ACC112 (cell line): Measurements from ENCODE around the gene PATE2.

Experiments
- H2AFZ ChIP-seq: fragments of 200-600 bp; sonication (generic); one replicate; pipeline ENCODE4 v1.6.0; 2017; ENCODE audit warnings: antibody characterized with exemption, low read length; ENCODE audit not compliant: unreplicated experiment
- H3K27ac ChIP-seq: fragments of 200-600 bp; sonication (generic); 2 replicates; pipeline ENCODE4 v1.5.1; 2014; ENCODE audit warnings: low read depth, mild to moderate bottlenecking, antibody characterized with exemption, low read length, moderate library complexity
- H3K27me3 ChIP-seq: fragments of 200-600 bp; sonication (generic); 2 replicates; pipeline ENCODE4 v1.6.1; 2014; ENCODE audit warnings: mild to moderate bottlenecking, antibody characterized with exemption, low read length, moderate library complexity, mixed read lengths; ENCODE audit not compliant: insufficient read depth
- H3K36me3 ChIP-seq: fragments of 200-600 bp; sonication (generic); 2 replicates; pipeline ENCODE4 v1.6.1; 2016; ENCODE audit warnings: mild to moderate bottlenecking, antibody characterized with exemption, low read length, moderate library complexity, mixed read lengths; ENCODE audit not compliant: insufficient read depth
- H3K4me1 ChIP-seq: fragments of 200-600 bp; sonication (generic); one replicate; pipeline ENCODE4 v1.6.1; 2016; ENCODE audit warnings: low read length, mixed read lengths; ENCODE audit not compliant: insufficient read depth, unreplicated experiment, control insufficient read depth
- H3K4me3 ChIP-seq: fragments of 200-600 bp; sonication (generic); 2 replicates; pipeline ENCODE4 v1.5.1; 2014; ENCODE audit warnings: mild to moderate bottlenecking, low read depth, low read length
- H3K79me2 ChIP-seq: fragments of 200-600 bp; sonication (generic); one replicate; pipeline ENCODE4 v1.6.0; 2016; ENCODE audit warnings: low read length; ENCODE audit not compliant: control insufficient read depth, unreplicated experiment, insufficient read depth

Gene PATE2

DNA sequence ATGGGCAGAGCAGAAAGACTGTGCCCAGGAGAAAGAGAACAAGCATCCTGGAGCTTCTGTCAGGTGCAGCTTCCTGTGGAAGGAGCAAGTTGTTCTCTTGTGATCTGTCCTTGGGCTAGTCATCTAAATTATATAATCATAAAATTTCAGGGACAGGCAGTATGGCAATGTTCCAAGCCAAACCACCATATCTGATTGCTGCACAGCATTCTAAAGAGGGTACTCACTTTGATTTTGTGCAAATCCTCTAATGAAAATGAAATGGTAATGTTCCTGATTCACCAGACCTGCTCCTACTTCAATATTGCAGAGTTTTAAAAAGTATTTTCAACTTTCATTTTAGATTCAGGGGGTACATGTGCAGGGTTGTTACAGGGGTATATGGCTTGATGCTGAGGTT lies at the start of gene PATE2:
PATE2 (minus strand) TSS at position 101 of the 400 bp plus-strand sequence; CDS start at position 46, 55 bp downstream.
- H3K79me2 ChIP-seq: no peaks in the 10 kb centered on the region
- no peak within 1 kb of the TSS for H3K4me3 ChIP-seq
- peaks cover 2% of the 10 kb centered on the region for H3K4me1 ChIP-seq
- H3K27me3 ChIP-seq: no peaks in the 10 kb centered on the region; the same call in 1 of the 2 replicates
- H2AFZ ChIP-seq: no peak within 1 kb of the TSS
- no peaks in the 10 kb centered on the region for H3K36me3 ChIP-seq
- H3K27ac ChIP-seq: no peak within 1 kb of the TSS

DNA sequence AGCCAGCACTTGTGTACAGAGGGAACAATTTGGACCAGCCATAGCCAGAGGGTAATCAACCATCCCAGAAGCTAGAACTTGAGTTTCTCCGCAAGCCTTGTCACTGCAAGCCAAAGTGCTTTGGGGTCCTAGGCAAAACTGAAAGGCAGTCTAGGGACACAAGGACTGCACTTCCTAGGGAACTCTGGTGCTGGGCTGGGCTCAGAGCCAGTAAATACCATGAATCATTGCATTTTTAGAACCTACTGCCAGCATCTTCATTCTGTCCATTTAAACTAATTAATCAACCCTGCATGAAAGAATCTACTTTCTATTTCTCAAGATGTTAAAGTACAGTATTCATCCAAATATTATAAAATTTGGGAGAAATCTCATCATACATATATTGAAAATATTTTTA lies 29.3 kb upstream of the PATE2 start:
- no peaks in the 10 kb centered on the region for H3K4me1 ChIP-seq
- H3K79me2 ChIP-seq: no peaks in the 10 kb centered on the region

DNA sequence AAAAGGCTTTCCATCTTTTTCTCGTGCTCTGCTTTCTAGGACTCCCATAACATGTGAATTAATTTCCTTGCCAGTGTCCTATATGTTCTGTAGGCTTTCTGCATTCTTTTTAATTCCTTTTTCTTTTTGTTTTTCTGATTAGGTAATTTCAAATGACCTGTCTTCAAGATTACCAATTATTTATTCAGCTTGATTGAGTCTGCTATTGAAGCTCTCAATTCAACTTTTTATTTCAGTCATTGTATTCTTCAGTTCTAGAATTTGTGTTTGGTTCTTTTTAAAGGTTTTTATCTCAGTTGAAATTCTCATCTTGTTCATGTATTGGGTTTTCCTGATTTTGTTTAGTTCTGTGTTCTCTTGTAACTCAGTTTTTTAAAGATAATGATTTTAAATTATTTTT lies 23.8 kb upstream of the PATE2 start:
- H3K4me1 ChIP-seq: no peaks in the 10 kb centered on the region
- no peak overlapping the region for H3K27ac ChIP-seq
- no peak overlapping the region for H2AFZ ChIP-seq
- H3K36me3 ChIP-seq: no peaks in the 10 kb centered on the region
- no peaks in the 10 kb centered on the region for H3K27me3 ChIP-seq
- H3K4me3 ChIP-seq: no peak overlapping the region
- no peaks in the 10 kb centered on the region for H3K79me2 ChIP-seq

More for the DNA sequence above, 29.3 kb upstream of the PATE2 start:
- Histone ChIP-seq H3K27me3 (no peaks in the 10 kb centered on the region), H3K27ac (no peak overlapping the region), H3K36me3 (no peaks in the 10 kb centered on the region), H3K4me3 (no peak overlapping the region), H2AFZ (no peak overlapping the region)

DNA sequence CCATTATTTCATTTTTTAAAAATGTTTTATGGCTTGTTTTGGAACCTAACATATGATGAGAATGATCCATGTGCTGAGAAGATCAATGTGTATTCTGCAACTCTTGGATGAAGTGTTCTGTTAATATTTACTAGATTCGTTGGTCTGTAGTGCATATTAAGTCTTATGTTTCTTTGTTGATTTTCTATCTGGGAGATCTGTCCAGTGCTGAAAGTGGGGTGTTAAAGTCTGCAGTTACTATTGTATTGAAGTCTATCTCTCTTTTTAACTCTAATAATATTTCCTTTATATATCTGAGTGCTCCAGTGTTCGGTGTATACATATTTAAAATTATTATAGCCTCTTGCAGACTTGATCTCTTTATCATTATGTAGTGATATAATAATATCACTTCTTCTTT lies 21.2 kb upstream of the PATE2 start:
- Histone ChIP-seq H3K4me1 (no peaks in the 10 kb centered on the region), H3K79me2 (no peaks in the 10 kb centered on the region), H3K27ac (no peak overlapping the region), H3K36me3 (no peaks in the 10 kb centered on the region), H3K27me3 (no peaks in the 10 kb centered on the region), H2AFZ (no peak overlapping the region), H3K4me3 (no peak overlapping the region)

DNA sequence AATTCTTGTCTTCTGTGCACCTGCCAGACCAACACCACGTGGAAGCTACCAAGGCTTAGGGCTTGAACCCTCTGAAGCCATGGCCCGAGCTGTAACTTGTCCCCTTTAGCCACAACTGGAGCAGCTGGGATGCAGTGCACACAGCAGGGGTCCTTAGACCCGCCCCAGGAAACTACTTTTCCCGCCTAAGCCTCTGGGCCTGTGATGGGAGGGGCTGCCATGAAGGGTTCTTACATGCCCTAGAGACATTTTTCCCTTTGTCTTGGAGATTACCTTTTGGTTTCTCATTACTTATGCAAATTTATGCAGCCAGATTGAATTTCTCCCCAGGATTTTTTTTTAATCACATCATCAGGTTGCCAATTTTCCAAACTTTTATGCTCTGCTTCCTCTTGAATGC lies 19.0 kb upstream of the PATE2 start:
- H3K36me3 ChIP-seq: no peaks in the 10 kb centered on the region
- no peak overlapping the region for H3K4me3 ChIP-seq
- no peaks in the 10 kb centered on the region for H3K79me2 ChIP-seq
- H3K27ac ChIP-seq: no peak overlapping the region
- H3K4me1 ChIP-seq: no peaks in the 10 kb centered on the region
- H2AFZ ChIP-seq: no peak overlapping the region
- H3K27me3 ChIP-seq: no peaks in the 10 kb centered on the region

DNA sequence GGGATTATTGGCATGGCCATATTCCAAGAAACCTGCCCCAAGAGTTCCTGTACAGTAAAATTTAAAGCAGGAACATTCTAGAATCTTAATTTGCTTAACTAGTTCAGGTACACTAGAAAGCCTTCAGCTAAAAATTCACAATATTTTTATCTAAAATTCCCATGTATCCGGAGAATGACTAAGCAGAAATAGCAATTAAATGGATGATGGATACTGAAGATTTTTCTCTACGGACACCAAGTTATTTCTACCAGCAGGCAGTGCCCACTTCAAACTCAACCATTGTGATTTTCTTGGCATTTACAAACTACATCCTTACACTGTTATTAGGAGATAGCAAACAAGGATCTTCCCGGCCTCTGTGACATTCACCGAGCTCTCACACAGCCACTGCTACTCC lies 12.2 kb upstream of the PATE2 start:
- H2AFZ ChIP-seq: no peak overlapping the region
- H3K79me2 ChIP-seq: no peaks in the 10 kb centered on the region
- H3K4me3 ChIP-seq: no peak overlapping the region
- no peak overlapping the region for H3K27ac ChIP-seq
- no peaks in the 10 kb centered on the region for H3K4me1 ChIP-seq
- no peaks in the 10 kb centered on the region for H3K36me3 ChIP-seq
- peaks cover 11% of the 10 kb centered on the region; the same call in 1 of the 2 replicates for H3K27me3 ChIP-seq

DNA sequence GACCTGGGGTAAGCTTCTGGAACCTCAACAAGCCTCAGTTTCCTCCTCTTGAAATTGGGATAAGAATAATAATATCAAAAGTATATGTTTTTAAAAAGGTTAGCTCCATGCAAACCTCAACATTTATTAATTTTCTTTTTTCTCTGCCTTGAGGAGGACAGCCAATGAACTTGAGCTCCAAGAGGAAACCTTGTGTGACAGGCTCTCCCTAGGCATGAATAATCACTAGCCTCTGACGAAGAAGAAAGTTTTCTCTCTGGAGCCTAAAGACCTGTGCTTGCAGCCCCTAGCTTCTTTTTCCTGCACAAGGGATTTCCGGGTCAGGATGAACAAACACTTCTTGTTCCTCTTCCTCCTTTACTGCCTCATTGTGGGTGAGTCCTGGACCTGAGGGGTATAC lies 9.2 kb upstream of the PATE2 start, which contains the start of gene PATE3:
PATE3 (plus strand) TSS at position 301 of the 400 bp plus-strand sequence; CDS start at position 326, 25 bp downstream.
- Histone ChIP-seq H3K27me3 (peaks cover 11% of the 10 kb centered on the region; the same call in 1 of the 2 replicates), H2AFZ (no peak within 1 kb of the TSS), H3K79me2 (no peaks in the 10 kb centered on the region), H3K4me3 (no peak within 1 kb of the TSS), H3K27ac (no peak within 1 kb of the TSS), H3K4me1 (no peaks in the 10 kb centered on the region), H3K36me3 (no peaks in the 10 kb centered on the region)

DNA sequence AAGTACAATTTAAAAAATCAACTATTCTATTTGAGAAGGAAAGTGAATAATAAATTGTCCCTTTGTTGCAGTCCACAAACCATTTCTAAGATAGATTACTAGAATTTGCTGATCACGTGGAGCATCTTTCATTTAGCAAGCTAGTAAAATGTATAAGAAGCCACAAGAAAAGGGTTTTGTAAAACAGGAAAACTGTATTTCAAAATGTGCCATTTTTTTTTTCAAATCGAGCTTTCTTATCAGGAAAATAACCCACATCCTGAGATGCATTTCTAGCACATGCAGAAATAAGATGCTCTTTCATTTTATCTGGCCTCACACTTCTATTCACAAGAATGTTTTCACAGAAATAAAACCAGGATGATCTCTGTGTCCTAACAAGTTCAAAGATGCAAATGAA lies 6.0 kb upstream of the PATE2 start:
- no peaks in the 10 kb centered on the region for H3K79me2 ChIP-seq
- H3K4me1 ChIP-seq: no peaks in the 10 kb centered on the region
- H3K36me3 ChIP-seq: no peaks in the 10 kb centered on the region
- H3K27me3 ChIP-seq: peaks cover 11% of the 10 kb centered on the region; the same call in 1 of the 2 replicates
- H3K4me3 ChIP-seq: no peak overlapping the region
- H2AFZ ChIP-seq: no peak overlapping the region
- H3K27ac ChIP-seq: no peak overlapping the region

DNA sequence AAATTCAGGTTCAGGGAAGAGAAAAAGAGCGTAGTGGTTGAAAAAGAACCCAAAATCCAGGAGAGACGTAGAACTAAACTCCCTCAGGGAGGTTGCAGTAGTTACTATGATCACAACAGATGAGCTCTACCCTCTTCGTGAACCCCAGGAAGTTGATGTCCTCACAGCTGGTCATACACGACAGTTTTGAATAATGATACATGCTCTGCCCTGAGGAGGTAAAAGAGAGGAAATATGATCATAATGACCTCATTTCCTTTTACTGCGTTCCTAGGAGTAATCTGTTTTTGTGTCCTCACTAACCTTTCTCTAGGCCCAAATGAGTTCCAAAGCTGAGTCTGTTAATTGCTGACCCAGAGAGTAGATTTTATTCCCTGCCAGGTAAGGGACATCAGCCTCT lies 1.3 kb downstream of the PATE2 start:
- no peak overlapping the region for H2AFZ ChIP-seq
- peaks cover 14% of the 10 kb centered on the region for H3K4me1 ChIP-seq
- no peaks in the 10 kb centered on the region for H3K79me2 ChIP-seq
- H3K4me3 ChIP-seq: no peak overlapping the region
- no peaks in the 10 kb centered on the region; the same call in 1 of the 2 replicates for H3K27me3 ChIP-seq
- H3K27ac ChIP-seq: no peak overlapping the region
- H3K36me3 ChIP-seq: no peaks in the 10 kb centered on the region

DNA sequence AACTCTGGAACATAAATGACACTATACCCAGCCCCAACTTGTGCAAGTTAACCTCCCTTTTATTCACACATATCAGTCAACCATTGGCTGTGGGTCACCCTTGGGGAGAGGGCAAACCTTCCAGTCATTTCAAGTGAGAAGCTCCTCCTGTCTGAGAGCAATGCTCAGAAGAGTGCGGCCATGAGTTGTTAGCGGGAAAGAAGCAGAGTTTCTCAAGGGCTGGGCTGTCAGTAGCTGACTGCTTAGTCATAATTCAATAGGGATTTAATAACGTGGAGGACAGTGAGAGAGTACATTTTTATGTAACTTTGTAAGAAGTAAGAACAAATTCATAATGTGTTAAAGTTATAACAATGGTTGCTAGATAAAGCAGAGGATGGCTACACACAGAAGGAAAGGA lies 5.1 kb downstream of the PATE2 start:
- no peaks in the 10 kb centered on the region for H3K79me2 ChIP-seq
- no peak overlapping the region for H2AFZ ChIP-seq
- H3K4me3 ChIP-seq: no peak overlapping the region
- peaks cover 14% of the 10 kb centered on the region for H3K4me1 ChIP-seq
- H3K27me3 ChIP-seq: peaks cover 16% of the 10 kb centered on the region
- peak overlapping the region; percentile 42; the same call in 1 of the 2 replicates for H3K27ac ChIP-seq
- H3K36me3 ChIP-seq: no peaks in the 10 kb centered on the region

DNA sequence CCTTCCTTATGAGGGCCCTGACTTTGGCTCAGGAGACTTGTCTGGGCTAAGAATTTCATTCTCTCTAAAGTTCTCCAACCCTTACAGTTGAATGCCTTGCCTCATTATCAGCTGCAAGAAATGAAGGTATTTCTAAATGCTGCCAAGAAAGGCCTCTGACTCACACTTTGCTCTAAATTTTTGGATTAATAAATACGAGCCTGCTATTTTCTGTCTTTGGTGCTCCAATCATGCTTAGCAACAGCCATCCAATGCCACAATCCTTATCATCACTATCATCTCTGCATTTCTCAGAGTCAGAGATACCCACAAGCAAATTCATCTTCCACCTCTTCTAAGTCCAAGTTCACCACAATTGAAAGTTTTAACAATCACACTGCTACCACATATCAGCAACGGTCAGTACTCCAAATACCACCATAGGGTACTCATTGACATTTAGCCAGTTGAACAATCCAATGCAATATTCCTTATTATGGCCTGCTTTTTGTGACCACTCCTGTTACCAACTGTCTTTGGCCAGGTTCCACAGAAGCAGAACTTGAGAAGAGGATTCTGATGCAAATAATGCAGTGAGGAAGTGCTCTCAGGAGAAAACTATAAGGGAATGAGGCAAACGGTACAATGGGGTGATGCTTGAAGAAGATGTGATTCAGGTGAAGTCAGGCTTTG lies 5.7 kb downstream of the PATE2 start:
- 0 out of 2 replicates have a peak overlapping the region, but pooled peaks have one; percentile 6 for H3K4me3 ChIP-seq
- peak overlapping the region; percentile 42 for H3K27ac ChIP-seq
- peaks cover 14% of the 10 kb centered on the region for H3K4me1 ChIP-seq
- H3K79me2 ChIP-seq: no peaks in the 10 kb centered on the region
- peaks cover 19% of the 10 kb centered on the region for H3K27me3 ChIP-seq
- no peak overlapping the region for H2AFZ ChIP-seq
- H3K36me3 ChIP-seq: no peaks in the 10 kb centered on the region
